ENCODE measurements around the gene NMBR. TPM values are rescaled to one million over a fixed set of nuclear protein-coding genes. Genes with fewer than 3 reads are reported as not detected.
A peak's percentile ranks its signal among the peaks of the same experiment; 100 is the strongest.

The NMBR gene
- total RNA-seq, 1 donor from 2014 or later: not detected

DNA sequence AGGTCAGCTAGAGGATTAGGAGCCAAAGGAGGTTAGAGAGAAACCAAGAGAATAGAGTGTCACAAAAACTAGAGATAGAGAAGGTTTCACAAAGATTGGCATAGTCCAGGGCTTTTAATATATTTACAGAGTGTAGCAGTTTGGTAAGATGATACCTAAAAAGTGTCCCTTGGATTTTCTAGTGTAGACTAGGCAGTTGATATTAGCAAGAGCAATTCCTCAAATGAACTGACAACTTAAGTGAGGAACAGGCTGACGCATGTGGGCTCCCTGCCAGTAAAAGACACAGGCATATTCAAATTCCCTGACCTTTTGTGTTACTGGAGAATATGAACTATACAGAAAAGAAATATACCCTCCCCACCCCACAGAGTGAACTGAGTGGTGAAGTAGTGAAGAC lies 40.3 kb upstream of the NMBR start:
- H3K36me3 ChIP-seq: peaks cover 6% of the 10 kb centered on the region
- intact Hi-C loops (cut with DNase I): no loop called here
- no peaks in the 10 kb centered on the region for H3K4me1 ChIP-seq
- H3K4me3 ChIP-seq: no peak overlapping the region
- ATAC-seq (no peak), DNase-seq (no peak)
- H3K9me3 ChIP-seq: no peaks in the 10 kb centered on the region
- H3K27me3 ChIP-seq: no peaks in the 10 kb centered on the region
- H3K27ac ChIP-seq: no peak overlapping the region
- TF ChIP-seq CTCF (IDR thresholded peaks at IDR 0.05): no peak

GRCh38 chr6:142185641-142186040 lies 38.7 kb upstream of the NMBR start:
- H3K36me3 ChIP-seq: peaks cover 6% of the 10 kb centered on the region
- ATAC-seq: no peak
- no peaks in the 10 kb centered on the region for H3K27me3 ChIP-seq
- no peak overlapping the region for H3K27ac ChIP-seq
- H3K4me1 ChIP-seq: no peaks in the 10 kb centered on the region
- intact Hi-C loops (cut with DNase I): no loop called here
- no peak overlapping the region for H3K4me3 ChIP-seq
- no peaks in the 10 kb centered on the region for H3K9me3 ChIP-seq
- TF ChIP-seq CTCF (IDR thresholded peaks at IDR 0.05): no peak
- no peak for DNase-seq

DNA sequence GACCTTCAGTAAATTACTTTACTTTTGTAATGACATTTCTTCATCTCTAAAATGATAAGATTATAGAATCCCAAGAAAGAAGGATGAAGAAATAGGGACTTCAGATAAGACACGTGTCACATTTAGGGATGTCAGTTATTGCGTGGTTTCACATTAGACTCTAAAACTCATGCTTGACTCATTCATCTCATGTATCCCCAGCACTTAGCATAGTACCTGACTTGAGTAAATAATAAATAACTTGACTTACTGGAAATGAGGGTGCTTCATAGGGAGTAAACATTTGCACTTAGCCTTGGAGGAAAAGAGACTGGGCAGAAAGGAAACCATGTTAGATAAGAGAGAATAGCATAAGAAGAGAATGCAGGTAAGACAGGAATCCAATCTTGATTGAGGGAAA lies 37.4 kb upstream of the NMBR start:
- H3K4me3 ChIP-seq: no peak overlapping the region
- TF ChIP-seq CTCF (IDR thresholded peaks at IDR 0.05): no peak
- no peak overlapping the region for H3K27ac ChIP-seq
- intact Hi-C loops (cut with DNase I): no loop called here
- peak; percentile 44 for ATAC-seq
- H3K9me3 ChIP-seq: no peaks in the 10 kb centered on the region
- no peak for DNase-seq
- H3K4me1 ChIP-seq: no peaks in the 10 kb centered on the region
- H3K27me3 ChIP-seq: no peaks in the 10 kb centered on the region
- H3K36me3 ChIP-seq: no peaks in the 10 kb centered on the region

DNA sequence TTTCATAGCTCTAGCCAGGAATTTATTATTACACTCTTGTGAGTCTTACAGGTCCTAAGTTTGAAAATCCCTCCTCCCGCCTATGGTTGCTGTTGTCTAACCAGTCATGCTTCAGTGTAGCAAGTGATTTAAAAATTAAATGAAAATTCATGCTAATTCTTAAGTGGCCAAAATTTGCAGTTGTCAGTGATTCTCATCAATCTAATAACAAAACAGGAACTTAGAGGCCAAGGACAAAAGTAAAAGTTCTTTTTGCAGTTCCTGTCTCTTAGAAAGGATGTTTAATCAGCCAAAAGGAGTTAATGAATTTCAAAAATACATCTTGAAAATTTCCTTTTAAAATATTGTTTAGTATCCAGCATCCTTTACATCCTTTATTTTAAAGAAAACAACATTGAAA lies 36.4 kb upstream of the NMBR start:
- Histone ChIP-seq H3K36me3 (no peaks in the 10 kb centered on the region), H3K27ac (no peak overlapping the region), H3K27me3 (no peaks in the 10 kb centered on the region), H3K9me3 (no peaks in the 10 kb centered on the region), H3K4me1 (no peaks in the 10 kb centered on the region), H3K4me3 (no peak overlapping the region)
- no peak for ATAC-seq
- intact Hi-C loops (cut with DNase I): no loop called here
- no peak for DNase-seq
- TF ChIP-seq CTCF (IDR thresholded peaks at IDR 0.05): no peak

DNA sequence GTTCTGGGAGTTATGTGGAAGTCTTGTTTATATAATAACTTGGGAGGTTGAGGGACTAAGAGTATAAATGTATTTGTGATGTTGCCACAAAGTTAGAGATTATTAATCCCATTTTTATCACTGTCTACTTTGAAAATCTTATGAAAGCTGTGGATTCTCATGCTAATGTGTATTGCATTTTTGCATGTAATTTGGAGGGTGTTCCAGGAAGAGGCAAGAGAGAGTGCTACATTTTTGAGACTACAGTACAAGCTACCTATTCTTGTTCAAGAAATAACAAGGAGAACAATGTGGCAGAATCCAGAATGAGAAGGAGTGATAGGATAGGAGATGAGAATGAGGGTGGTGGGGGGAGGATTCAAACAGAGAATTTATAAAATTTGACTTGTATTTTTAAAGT lies 35.1 kb upstream of the NMBR start:
- DNase-seq (no peak), ATAC-seq (no peak)
- intact Hi-C loops (cut with DNase I): no loop called here
- Histone ChIP-seq H3K27me3 (no peaks in the 10 kb centered on the region), H3K4me1 (no peaks in the 10 kb centered on the region), H3K4me3 (no peak overlapping the region), H3K36me3 (no peaks in the 10 kb centered on the region), H3K27ac (no peak overlapping the region), H3K9me3 (no peaks in the 10 kb centered on the region)
- TF ChIP-seq CTCF (IDR thresholded peaks at IDR 0.05): no peak

DNA sequence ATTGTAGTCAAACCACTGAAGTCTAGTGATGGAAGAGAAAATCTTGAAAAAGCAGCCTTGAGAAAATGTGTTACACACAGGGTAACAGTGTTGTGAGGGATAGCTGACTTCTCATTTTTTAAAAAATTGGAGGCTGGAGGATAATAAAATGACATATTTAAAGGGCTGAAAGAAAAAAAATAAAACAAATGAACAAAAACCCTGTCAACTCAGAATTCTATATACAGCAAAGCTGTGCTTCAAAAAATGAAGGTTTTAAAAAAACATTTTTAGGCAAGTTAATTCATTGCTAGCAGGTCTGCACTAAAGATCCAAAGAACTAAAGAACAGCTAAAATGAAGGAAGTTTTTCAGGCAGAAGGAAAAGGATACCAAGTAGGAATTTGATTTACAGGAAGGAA lies 31.2 kb upstream of the NMBR start:
- H3K27me3 ChIP-seq: no peaks in the 10 kb centered on the region
- DNase-seq: no peak
- H3K36me3 ChIP-seq: peaks cover 21% of the 10 kb centered on the region
- H3K4me3 ChIP-seq: no peak overlapping the region
- no peak overlapping the region for H3K27ac ChIP-seq
- TF ChIP-seq CTCF (IDR thresholded peaks at IDR 0.05): no peak
- no peak for ATAC-seq
- no peaks in the 10 kb centered on the region for H3K9me3 ChIP-seq
- H3K4me1 ChIP-seq: no peaks in the 10 kb centered on the region
- intact Hi-C loops (cut with DNase I): no loop called here
